Amniotic stem cell (primary cell): ENCODE measurements around the gene CDKN2B.

Source experiments
- DNase-seq: peaks from one replicate; lab custom pipeline; 2025; lab: John Stamatoyannopoulos, UW

The CDKN2B gene

GRCh38 chr9:22033012-22033630, 24.0 kb upstream of the CDKN2B start:
- no peak for DNase-seq

GRCh38 chr9:22031655-22032411, 22.7 kb upstream of the CDKN2B start:
- no peak for DNase-seq

DNA sequence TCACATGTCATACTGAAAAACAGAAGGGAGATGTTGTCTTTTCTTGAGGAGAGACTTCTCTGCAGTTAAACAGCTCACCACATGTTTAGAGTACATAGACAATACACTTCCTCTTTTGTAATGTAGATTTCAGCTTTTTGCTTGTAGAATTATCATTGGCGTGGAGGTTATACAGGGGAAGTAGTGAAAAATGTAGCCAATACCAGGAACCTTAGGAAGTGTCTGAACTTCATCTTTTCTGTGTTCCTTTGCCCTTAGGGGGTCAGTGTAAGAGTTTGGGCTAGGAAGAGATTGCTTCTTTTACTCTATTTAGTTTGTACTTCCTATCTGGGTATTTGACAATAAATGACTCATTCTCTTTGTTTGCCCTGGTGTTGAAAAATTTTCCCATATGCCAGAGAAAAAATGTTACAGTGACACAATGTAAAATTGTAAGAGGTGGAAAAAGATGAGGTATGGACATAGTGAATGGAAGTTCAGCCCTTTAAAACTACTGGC, 21.0 kb upstream of the CDKN2B start:
- DNase-seq, result no peak

- no peak for DNase-seq
Measured at GRCh38 chr9:22029231-22029630, 20.1 kb upstream of the CDKN2B start.

- no peak for DNase-seq
Measured at GRCh38 chr9:22028394-22028793, 19.3 kb upstream of the CDKN2B start.

DNA sequence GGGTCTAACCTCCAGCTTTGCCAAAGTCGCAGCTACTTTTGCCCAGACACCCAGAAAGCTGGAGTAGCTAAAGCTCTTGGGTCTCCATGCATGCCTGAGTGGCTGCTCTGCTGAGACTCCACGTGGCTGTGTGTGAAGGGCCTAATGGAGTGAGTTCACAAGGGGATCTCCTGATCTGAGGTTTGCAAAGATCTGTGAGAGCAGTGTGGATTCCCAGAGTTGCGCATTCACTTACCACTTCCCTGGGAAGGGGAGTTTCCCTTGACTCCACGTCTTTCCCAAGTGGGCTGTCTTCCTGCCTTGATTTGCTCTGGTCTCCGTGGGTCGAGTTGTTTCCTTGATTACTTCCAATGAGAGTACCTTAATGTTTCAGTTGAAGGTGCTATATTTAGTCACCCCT, 17.6 kb upstream of the CDKN2B start:
- no peak for DNase-seq

GRCh38 chr9:22022396-22022795, 13.3 kb upstream of the CDKN2B start:
- no peak for DNase-seq

DNA sequence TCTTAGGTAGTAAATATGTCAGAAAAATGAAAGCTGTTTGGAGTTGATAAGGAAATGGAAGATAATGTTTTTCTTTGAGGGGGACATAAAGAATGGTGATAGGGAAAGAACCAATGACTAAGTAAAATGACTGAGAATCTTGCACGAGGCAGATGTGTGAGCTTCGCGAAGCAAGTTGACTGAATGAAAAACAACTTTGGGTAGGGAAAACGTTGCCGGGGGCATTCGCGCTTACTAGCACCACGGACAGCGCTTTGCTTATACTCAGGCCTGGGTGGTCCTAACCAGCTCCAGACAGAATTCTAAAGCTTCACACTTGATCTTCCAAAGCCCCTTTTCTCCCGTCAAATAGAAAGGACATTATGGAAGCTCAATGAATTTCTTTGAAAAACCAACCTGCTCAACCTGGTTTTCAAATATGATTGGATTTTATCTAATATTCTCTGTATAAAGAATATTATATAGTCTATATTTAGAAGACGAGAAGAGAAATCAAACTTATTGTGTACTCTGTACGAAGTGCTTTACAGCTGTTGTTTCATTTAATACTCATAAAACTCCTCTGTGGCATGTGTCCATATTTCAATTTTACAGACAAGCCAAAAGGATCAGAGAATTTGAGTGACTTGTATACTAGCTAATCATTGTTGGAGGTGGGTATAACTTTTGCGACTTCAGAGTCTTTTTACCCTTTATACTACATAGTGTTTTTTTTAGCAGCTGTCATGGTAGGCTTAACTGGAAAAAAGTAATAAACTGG, 1.9 kb upstream of the CDKN2B start:
- DNase-seq, result no peak

- no peak for DNase-seq
Measured at GRCh38 chr9:22009506-22009867, 382 bp upstream of the CDKN2B start.

GRCh38 chr9:22008384-22008716, 755 bp downstream of the CDKN2B start:
- DNase-seq, result no peak

- no peak for DNase-seq
Measured at GRCh38 chr9:22005702-22006606, 3.2 kb downstream of the CDKN2B start.

- no peak for DNase-seq
Measured at GRCh38 chr9:22005021-22005701, 3.9 kb downstream of the CDKN2B start.

DNA sequence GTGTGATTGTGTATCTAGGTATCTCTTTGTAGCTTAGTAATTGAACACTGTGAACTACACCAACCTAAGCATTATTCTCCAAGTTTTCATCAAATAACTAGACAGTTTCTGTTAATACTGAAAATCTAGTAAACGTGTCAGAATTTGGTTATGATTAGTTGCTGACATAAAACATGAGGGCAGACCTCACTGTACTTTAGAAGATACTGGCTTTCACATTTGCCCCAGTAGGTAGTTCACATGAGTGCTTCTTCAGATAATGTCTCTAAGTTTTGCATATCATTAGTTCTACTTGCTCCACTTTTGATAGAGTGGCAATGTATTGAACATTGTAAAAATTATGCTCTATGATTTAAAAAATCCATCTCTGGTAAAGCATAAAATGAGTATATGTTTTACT, 7.1 kb downstream of the CDKN2B start:
- DNase-seq, result no peak

GRCh38 chr9:21998026-21998425, 11.1 kb downstream of the CDKN2B start:
- no peak for DNase-seq

GRCh38 chr9:21997480-21997879, 11.6 kb downstream of the CDKN2B start:
- no peak for DNase-seq

DNA sequence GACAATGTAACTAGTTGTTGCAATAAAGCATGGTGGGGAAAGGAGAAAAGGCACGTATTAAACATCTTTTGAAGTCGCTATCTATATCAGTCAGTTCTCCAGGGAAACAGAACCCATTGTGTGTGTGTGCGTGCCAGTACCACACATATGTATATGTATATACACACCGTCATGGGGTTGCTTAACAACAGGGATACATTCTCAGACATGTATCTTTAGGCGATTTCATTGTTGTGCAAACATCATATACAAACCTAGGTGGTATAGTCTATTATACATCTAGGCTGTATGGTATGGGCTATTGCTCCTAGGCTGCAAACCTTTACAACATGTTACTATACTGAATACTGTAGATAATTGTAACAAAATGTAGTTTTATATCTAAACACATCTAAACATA, 12.2 kb downstream of the CDKN2B start:
- no peak for DNase-seq

- no peak for DNase-seq
Measured at GRCh38 chr9:21996438-21996837, 12.7 kb downstream of the CDKN2B start.

DNA sequence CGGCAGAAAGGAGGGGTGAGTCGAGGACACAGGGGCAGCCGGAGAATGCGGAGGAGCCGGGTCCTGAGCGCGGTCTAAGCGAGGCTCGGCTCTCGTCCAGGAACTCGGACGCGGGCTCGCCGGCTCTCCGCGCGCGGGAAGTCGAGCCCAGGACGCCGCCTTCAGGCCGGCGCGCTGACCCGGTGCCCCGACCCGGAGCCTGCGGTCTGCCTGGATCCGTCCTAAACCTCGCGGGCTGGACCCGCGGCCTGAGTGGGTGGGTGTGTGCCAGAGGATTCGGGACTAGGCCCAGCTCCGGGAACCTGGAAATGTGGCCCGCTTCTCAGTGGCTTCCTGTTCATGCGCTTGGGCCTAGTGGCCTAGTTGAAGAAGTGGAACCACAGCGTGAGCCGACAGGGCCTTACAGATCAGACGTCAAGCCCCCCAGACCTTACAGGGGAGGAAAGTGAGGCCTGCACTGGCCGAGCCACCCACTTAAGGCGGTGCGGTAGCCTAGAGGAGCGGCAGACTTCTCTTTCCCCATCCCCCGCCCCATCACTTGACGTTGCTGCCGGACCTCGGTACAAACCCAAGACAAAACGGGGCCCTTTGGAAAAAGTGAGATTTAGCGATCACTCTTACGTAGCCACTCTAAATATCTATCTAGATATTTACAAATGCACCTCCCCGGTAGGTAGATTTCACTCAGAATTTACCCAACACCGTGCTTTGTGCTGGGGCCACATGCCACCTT, 13.3 kb downstream of the CDKN2B start:
- no peak for DNase-seq

DNA sequence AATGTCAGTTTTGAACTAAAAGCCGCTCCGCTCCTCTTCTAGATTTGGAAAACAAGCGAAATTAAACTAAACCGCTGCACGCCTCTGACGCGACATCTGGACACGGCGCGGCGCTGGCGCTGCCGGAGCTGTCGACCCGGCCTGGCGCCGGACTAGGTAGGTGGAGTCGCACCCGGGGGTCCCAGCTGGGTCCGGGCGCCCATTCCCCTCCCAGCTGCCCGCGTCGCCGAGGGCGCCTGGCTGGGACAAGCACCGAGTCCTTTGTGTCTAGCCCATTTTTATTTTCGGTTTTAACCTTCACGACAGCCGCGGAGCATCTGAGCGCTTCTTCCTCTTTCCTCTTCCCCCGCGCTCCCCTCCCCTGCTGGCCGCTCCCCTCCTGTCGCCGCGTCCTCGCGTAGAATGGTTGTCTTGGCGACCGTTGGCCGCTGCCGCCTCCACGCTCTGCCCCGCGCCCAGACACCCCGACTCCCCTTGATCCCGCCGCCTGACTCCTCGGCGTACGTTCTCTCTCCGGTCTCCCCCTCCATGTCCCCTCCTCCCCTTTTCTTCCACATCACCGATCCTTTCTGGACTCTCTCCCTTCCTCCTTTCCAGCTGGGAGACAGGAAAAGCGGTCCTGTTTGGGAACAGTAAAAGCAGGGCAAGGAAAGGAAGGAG, 14.0 kb downstream of the CDKN2B start:
- peak; percentile 71 for DNase-seq

- DNase-seq, result peak; percentile 23
Measured at GRCh38 chr9:21994556-21995005, 14.5 kb downstream of the CDKN2B start, which contains the start of gene CDKN2B-AS1. TSS of gene CDKN2B-AS1 (plus strand) at chr9:21994791.
